Neural cell (in vitro differentiated cells): ENCODE data around the gene ITPRIP. TPM values are rescaled to one million over a fixed set of nuclear protein-coding genes. Genes with fewer than 3 reads are reported as not detected.

ENCODE experiments used
- H2AFZ ChIP-seq: fragments of 200-600, 300-800 bp; sonication (generic), shearing (Covaris generic); 2 replicates; pipeline ENCODE4 v1.6.0; 2014; ENCODE audit warnings: low read depth, mild to moderate bottlenecking, antibody characterized with exemption, low read length, moderate library complexity
- H3F3A ChIP-seq: fragments of 200-600 bp; shearing (Covaris generic); 2 replicates; pipeline ENCODE4 v1.6.1; 2016; ENCODE audit warnings: mild to moderate bottlenecking, moderate library complexity, mixed read lengths, antibody characterized with exemption, low read length; ENCODE audit not compliant: insufficient read depth, poor library complexity, severe bottlenecking
- H3K27ac ChIP-seq: fragments of 200-600, 300-800 bp; sonication (generic), shearing (Covaris generic); 2 replicates; pipeline ENCODE4 v1.5.1; 2014; ENCODE audit warnings: mild to moderate bottlenecking, low read length, moderate library complexity
- H3K27me3 ChIP-seq: fragments of 300-800, 200-600 bp; sonication (generic), shearing (Covaris generic); 2 replicates; pipeline ENCODE4 v1.6.0; 2014; ENCODE audit warnings: mild to moderate bottlenecking, low read depth, low read length, moderate library complexity; ENCODE audit not compliant: insufficient read depth
- H3K36me3 ChIP-seq: fragments of 300-800, 200-600 bp; sonication (generic), shearing (Covaris generic); 2 replicates; pipeline ENCODE4 v1.5.1; 2014; ENCODE audit warnings: mild to moderate bottlenecking, antibody characterized with exemption, low read length, moderate library complexity; ENCODE audit not compliant: insufficient read depth
- H3K4me2 ChIP-seq: fragments of 300-800, 200-600 bp; sonication (generic), shearing (Covaris generic); 2 replicates; pipeline ENCODE4 v1.6.0; 2014; ENCODE audit warnings: mild to moderate bottlenecking, low read length
- H3K4me3 ChIP-seq: fragments of 300-800, 200-600 bp; sonication (generic), shearing (Covaris generic); 2 replicates; pipeline ENCODE4 v1.5.1; 2014; ENCODE audit warnings: mild to moderate bottlenecking, low read length, moderate library complexity
- H3K79me2 ChIP-seq: fragments of 200-600 bp; shearing (Covaris generic); replicated peaks from 2 replicates; pipeline ENCODE4 v1.6.0; 2014; ENCODE audit warnings: mild to moderate bottlenecking, low read length, moderate library complexity; ENCODE audit not compliant: insufficient read depth
- H3K9ac ChIP-seq: fragments of 300-800, 200-600 bp; sonication (generic), shearing (Covaris generic); 2 replicates; pipeline ENCODE4 v1.6.1; 2016; ENCODE audit warnings: mild to moderate bottlenecking, low read length, mixed read lengths
- H3K9me2 ChIP-seq: fragments of 200-600 bp; shearing (Covaris generic); 2 replicates; pipeline ENCODE4 v1.6.1; 2016; ENCODE audit warnings: mild to moderate bottlenecking, low read length, mixed read lengths; ENCODE audit not compliant: insufficient read depth
- H3K9me3 ChIP-seq: fragments of 200-600, 300-800 bp; sonication (generic), shearing (Covaris generic); 2 replicates; pipeline ENCODE4 v1.6.1; 2016; ENCODE audit warnings: mild to moderate bottlenecking, mixed run types, low read length, moderate library complexity, mixed read lengths
- H4K20me1 ChIP-seq: fragments of 200-600 bp; shearing (Covaris generic); 2 replicates; pipeline ENCODE4 v1.6.1; 2016; ENCODE audit warnings: mild to moderate bottlenecking, mixed run types; ENCODE audit not compliant: insufficient read depth
- EP300 ChIP-seq: fragments of 450-650 bp; conservative IDR thresholded peaks from 2 replicates; pipeline ENCODE4 v1.6.1; 2014; ENCODE audit warnings: antibody characterized with exemption, mild to moderate bottlenecking, moderate library complexity; ENCODE audit not compliant: poor library complexity, severe bottlenecking
- EZH2 ChIP-seq: fragments of 200-600, 300-800 bp; shearing (Covaris generic), sonication (generic); IDR thresholded peaks from 2 replicates; pipeline ENCODE4 v1.6.1; 2014; ENCODE audit warnings: antibody characterized with exemption, low read length, borderline replicate concordance, mild to moderate bottlenecking; ENCODE audit not compliant: insufficient read depth, poor library complexity, severe bottlenecking
- MXI1 ChIP-seq: fragments of 450-650 bp; conservative IDR thresholded peaks from 2 replicates; pipeline ENCODE4 v1.6.1; 2014; ENCODE audit warnings: antibody characterized with exemption, mild to moderate bottlenecking; ENCODE audit not compliant: poor library complexity, severe bottlenecking
- POLR2AphosphoS5 ChIP-seq: IDR thresholded peaks from 2 replicates; pipeline ENCODE4 v1.6.1; 2012
- RAD21 ChIP-seq: fragments of 450-650 bp; conservative IDR thresholded peaks from 2 replicates; pipeline ENCODE4 v1.6.1; 2014; ENCODE audit warnings: antibody characterized with exemption, mild to moderate bottlenecking, moderate library complexity
- SMC3 ChIP-seq: fragments of 450-650 bp; conservative IDR thresholded peaks from 2 replicates; pipeline ENCODE4 v1.6.1; 2014; ENCODE audit warnings: antibody characterized with exemption, mild to moderate bottlenecking, moderate library complexity; ENCODE audit not compliant: poor library complexity
- TAF1 ChIP-seq: IDR thresholded peaks from 2 replicates; pipeline ENCODE4 v1.6.1; 2012; ENCODE audit warnings: low read depth
- polyA plus RNA-seq: library from polyadenylated mRNA; depleted of rRNA; stranded (reverse); fragments of >200 nt; gene quantifications from 2 replicates; pipeline ENCODE4 v1.2.3, GENCODE V29; 2014
- small RNA-seq, 3 experiments: library from RNA; depleted of rRNA; stranded (forward); fragments of <200 nt; gene quantifications; one replicate each; pipeline ENCODE3, GENCODE V24; 2012
- TF ChIP-seq, protein P1 (sequence below): fragments of 450-650 bp; IDR thresholded peaks from 2 replicates; pipeline ENCODE4 v1.5.1; 2014; ENCODE audit warnings: antibody characterized with exemption, mild to moderate bottlenecking, moderate library complexity; ENCODE audit not compliant: poor library complexity, severe bottlenecking
- TF ChIP-seq, protein P2 (sequence below): IDR thresholded peaks from 2 replicates; pipeline ENCODE4 v1.6.1; 2012; ENCODE audit warnings: borderline replicate concordance

ITPRIP gene
- polyA plus RNA-seq, 1 donor from 2014 or later, result 1.5 TPM

DNA sequence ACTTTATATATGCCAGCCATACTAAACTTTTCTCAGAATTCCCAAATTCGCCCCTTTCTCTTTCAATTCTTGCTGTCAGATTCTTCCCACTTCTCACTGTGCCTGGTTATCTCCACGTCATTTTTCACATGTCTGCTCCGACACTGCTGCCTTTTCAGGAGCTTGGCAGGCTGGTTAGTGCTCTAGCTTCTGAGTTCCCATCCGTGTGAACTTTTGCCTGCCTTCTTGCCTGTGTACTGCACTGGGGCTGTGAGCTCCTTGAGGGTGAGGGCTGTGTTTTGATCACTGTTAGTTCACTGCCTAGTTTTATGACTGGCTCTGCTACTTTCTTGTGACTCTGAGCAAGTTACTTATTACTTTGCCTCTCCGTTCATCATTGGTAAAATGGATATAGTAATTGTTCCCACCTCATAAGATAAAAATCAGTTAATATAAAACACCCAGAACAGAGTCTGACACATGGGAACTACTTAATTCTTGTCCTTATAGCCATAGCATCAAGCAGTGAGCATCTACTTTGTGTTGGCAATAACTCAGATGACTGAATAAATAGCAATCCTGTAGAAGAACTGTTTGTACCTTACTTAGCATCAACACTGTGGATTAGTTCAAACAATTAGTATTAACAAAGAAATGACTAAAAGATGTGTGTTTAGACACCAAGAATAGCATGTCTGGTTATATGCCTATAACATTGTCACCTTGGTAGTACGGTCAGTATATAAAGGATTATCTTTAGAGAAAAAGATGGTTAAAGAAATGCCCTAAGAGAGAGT lies 78.1 kb downstream of the ITPRIP start:
- Histone ChIP-seq H2AFZ (no peak overlapping the region), H3K9me3 (no peaks in the 10 kb centered on the region), H3F3A (no peaks in the 10 kb centered on the region), H3K36me3 (no peaks in the 10 kb centered on the region), H3K4me2 (no peak overlapping the region), H4K20me1 (no peaks in the 10 kb centered on the region), H3K4me3 (no peak overlapping the region), H3K9ac (no peak overlapping the region), H3K79me2 (no peaks in the 10 kb centered on the region), H3K27ac (no peak overlapping the region), H3K27me3 (peaks cover 11% of the 10 kb centered on the region), H3K9me2 (no peaks in the 10 kb centered on the region)
- TF ChIP-seq SMC3 (no peak), MXI1 (no peak), TAF1 (no peak), RAD21 (no peak), EP300 (no peak), EZH2 (no peak), POLR2AphosphoS5 (no peak)
- TF ChIP-seq, protein P1, sequence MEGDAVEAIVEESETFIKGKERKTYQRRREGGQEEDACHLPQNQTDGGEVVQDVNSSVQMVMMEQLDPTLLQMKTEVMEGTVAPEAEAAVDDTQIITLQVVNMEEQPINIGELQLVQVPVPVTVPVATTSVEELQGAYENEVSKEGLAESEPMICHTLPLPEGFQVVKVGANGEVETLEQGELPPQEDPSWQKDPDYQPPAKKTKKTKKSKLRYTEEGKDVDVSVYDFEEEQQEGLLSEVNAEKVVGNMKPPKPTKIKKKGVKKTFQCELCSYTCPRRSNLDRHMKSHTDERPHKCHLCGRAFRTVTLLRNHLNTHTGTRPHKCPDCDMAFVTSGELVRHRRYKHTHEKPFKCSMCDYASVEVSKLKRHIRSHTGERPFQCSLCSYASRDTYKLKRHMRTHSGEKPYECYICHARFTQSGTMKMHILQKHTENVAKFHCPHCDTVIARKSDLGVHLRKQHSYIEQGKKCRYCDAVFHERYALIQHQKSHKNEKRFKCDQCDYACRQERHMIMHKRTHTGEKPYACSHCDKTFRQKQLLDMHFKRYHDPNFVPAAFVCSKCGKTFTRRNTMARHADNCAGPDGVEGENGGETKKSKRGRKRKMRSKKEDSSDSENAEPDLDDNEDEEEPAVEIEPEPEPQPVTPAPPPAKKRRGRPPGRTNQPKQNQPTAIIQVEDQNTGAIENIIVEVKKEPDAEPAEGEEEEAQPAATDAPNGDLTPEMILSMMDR, result no peak
- TF ChIP-seq, protein P2, sequence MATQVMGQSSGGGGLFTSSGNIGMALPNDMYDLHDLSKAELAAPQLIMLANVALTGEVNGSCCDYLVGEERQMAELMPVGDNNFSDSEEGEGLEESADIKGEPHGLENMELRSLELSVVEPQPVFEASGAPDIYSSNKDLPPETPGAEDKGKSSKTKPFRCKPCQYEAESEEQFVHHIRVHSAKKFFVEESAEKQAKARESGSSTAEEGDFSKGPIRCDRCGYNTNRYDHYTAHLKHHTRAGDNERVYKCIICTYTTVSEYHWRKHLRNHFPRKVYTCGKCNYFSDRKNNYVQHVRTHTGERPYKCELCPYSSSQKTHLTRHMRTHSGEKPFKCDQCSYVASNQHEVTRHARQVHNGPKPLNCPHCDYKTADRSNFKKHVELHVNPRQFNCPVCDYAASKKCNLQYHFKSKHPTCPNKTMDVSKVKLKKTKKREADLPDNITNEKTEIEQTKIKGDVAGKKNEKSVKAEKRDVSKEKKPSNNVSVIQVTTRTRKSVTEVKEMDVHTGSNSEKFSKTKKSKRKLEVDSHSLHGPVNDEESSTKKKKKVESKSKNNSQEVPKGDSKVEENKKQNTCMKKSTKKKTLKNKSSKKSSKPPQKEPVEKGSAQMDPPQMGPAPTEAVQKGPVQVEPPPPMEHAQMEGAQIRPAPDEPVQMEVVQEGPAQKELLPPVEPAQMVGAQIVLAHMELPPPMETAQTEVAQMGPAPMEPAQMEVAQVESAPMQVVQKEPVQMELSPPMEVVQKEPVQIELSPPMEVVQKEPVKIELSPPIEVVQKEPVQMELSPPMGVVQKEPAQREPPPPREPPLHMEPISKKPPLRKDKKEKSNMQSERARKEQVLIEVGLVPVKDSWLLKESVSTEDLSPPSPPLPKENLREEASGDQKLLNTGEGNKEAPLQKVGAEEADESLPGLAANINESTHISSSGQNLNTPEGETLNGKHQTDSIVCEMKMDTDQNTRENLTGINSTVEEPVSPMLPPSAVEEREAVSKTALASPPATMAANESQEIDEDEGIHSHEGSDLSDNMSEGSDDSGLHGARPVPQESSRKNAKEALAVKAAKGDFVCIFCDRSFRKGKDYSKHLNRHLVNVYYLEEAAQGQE, result no peak

Small RNA genes within 50 kb of the gene (small RNA-seq; reads per million reads assigned to genes)
- 0 to 2.2 (median 0.95) reads per million in 3 experiments for gene MIR4482

Other genes starting within 250 kb of the ITPRIP start
- 2.3 and 5.0 TPM in 2 replicates for gene SFR1, start 216.3 kb downstream of the ITPRIP start, polyA plus RNA-seq
- gene CFAP43, start 106.1 kb downstream of the ITPRIP start, polyA plus RNA-seq, result 2.2 and 5.0 TPM in 2 replicates
- gene GSTO1, start 83.6 kb downstream of the ITPRIP start, polyA plus RNA-seq, result 3.2 and 3.5 TPM in 2 replicates
- 0.53 and 2.2 TPM in 2 replicates for gene GSTO2, start 69.3 kb downstream of the ITPRIP start, polyA plus RNA-seq
- gene CFAP58, start 15.4 kb upstream of the ITPRIP start, polyA plus RNA-seq, result 0.10 TPM in 1 of 2 replicates, not detected in the other